HepG2 (cell line): ENCODE results near the gene PCBP4. TPM values are rescaled to one million over a fixed set of nuclear protein-coding genes. Genes with fewer than 3 reads are reported as not detected.
A peak's percentile ranks its signal among the peaks of the same experiment; 100 is the strongest.

Experiments used
- ATAC-seq: fragments of 200-7000 bp; cut with Tn5 transposase; 3 replicates; pipeline ENCODE4 v1.9.1; 2020; ENCODE audit warnings: mild to moderate bottlenecking, moderate library complexity
- BruUV-seq: library from RNA; stranded (reverse); fragments of 400-500 nt; replicated peaks from 2 replicates; lab custom pipeline; 2021; lab: Mats Ljungman, UMichigan
- CTCF ChIA-PET: fragments of 300-600 bp; formaldehyde crosslinking; extraction: SDS; loops from one replicate; lab custom pipeline; 2021; ENCODE audit warnings: low total read pairs, inconsistent platforms, low intra/inter-chr PET ratio; lab: Yijun Ruan, JAX
- POLR2A ChIA-PET: fragments of 350-600 bp; sonication (Branson Sonifier 250); formaldehyde crosslinking; loops from one replicate; lab custom pipeline; 2020; ENCODE audit warnings: antibody characterized with exemption, inconsistent platforms; lab: Yijun Ruan, JAX
- DNase-seq: peaks from one replicate; pipeline ENCODE4 v3.0.0-alpha.2; 2015; ENCODE audit warnings: low spot score
- FAIRE-seq: peaks from 3 replicates; lab custom pipeline; 2011; peaks lifted over from hg19 to GRCh38; lab: Jason Lieb, UNC
- H2AFZ ChIP-seq: one replicate; pipeline ENCODE4 v1.6.1; 2011; ENCODE audit warnings: low read length, inconsistent platforms
- H3K27ac ChIP-seq: fragments of 300-600 bp; 3 replicates; pipeline ENCODE4 v1.8.0; 2011; ENCODE audit warnings: mixed run types, mild to moderate bottlenecking, mixed read lengths, low read length, inconsistent platforms; ENCODE audit not compliant: insufficient read depth; ENCODE audit errors: extremely low read length
- H3K27me3 ChIP-seq, 2 experiments: fragments of 200-600 bp in 1 of 2; 2 replicates in 1 of 2; 3 replicates in 1 of 2; pipeline versions ENCODE4 v1.6.0 to v1.8.0; 2011; ENCODE audit warnings: low read length in 2 of 2, mild to moderate bottlenecking in 2 of 2, moderate library complexity in 2 of 2, inconsistent platforms in 1 of 2; ENCODE audit not compliant: insufficient read depth in 2 of 2, control insufficient read depth in 1 of 2
- H3K36me3 ChIP-seq, 2 experiments: fragments of 200-600 bp in 1 of 2; replicated peaks in 1 of 2; 2 replicates in 1 of 2; 3 replicates in 1 of 2; pipeline versions ENCODE4 v1.5.1 to v1.8.0; 2011; ENCODE audit warnings: low read length in 2 of 2, inconsistent platforms in 1 of 2; ENCODE audit not compliant: insufficient read depth in 2 of 2, control insufficient read depth in 1 of 2
- H3K4me1 ChIP-seq: 2 replicates; pipeline ENCODE4 v1.5.1; 2012; ENCODE audit warnings: low read length, inconsistent platforms; ENCODE audit not compliant: insufficient read depth
- H3K4me2 ChIP-seq: 2 replicates; pipeline ENCODE4 v1.6.0; 2011; ENCODE audit warnings: low read depth, low read length, inconsistent platforms
- H3K4me3 ChIP-seq, 3 experiments: fragments of 200-600 bp in 1 of 3; sonication (generic), shearing (Covaris generic) in 1 of 3; replicated peaks in 1 of 3; 2 replicates each; pipeline ENCODE4 v1.5.1; 2011 to 2016; ENCODE audit warnings: low read length in 3 of 3, inconsistent platforms in 2 of 3, low read depth in 2 of 3, mild to moderate bottlenecking in 2 of 3, control low read depth in 1 of 3, mixed read lengths in 1 of 3; ENCODE audit not compliant: insufficient read depth in 1 of 3
- H3K79me2 ChIP-seq: one replicate; pipeline ENCODE4 v1.6.1; 2011; ENCODE audit warnings: low read length, inconsistent platforms; ENCODE audit not compliant: insufficient read depth
- H3K9ac ChIP-seq: 2 replicates; pipeline ENCODE4 v1.6.0; 2011; ENCODE audit warnings: mild to moderate bottlenecking, low read depth, low read length, inconsistent platforms; ENCODE audit not compliant: insufficient read depth
- H3K9me3 ChIP-seq: 2 replicates; pipeline ENCODE4 v1.5.1; 2012; ENCODE audit warnings: mild to moderate bottlenecking, low read length
- H4K20me1 ChIP-seq: 2 replicates; pipeline ENCODE4 v1.6.0; 2011; ENCODE audit warnings: inconsistent platforms, mild to moderate bottlenecking, low read length, moderate library complexity; ENCODE audit not compliant: insufficient read depth
- CBX5 ChIP-seq: sonication (generic); formaldehyde crosslinking; IDR thresholded peaks from 2 replicates; pipeline ENCODE4 v1.4.0; 2020; ENCODE audit warnings: missing genetic modification reagents, borderline replicate concordance
- HNRNPL ChIP-seq: fragments of 200-400 bp; formaldehyde crosslinking; IDR thresholded peaks from 2 replicates; pipeline ENCODE4 v1.6.1; 2017; ENCODE audit warnings: mild to moderate bottlenecking, low read depth, low read length
- MIER2 ChIP-seq: IDR thresholded peaks from 2 replicates; pipeline ENCODE4 v1.6.1; 2016; ENCODE audit warnings: missing biosample characterization, missing genetic modification reagents
- SAFB2 ChIP-seq: sonication (generic); formaldehyde crosslinking; IDR thresholded peaks from 2 replicates; pipeline ENCODE4 v1.5.1; 2020; ENCODE audit warnings: missing genetic modification reagents, low read depth, mild to moderate bottlenecking, borderline replicate concordance
- SMAD3 ChIP-seq: sonication (generic); formaldehyde crosslinking; IDR thresholded peaks from 2 replicates; pipeline ENCODE4 v1.4.0; 2020; ENCODE audit warnings: missing genetic modification reagents
- SMARCC2 ChIP-seq: fragments of 450-650 bp; IDR thresholded peaks from 2 replicates; pipeline ENCODE4 v1.6.1; 2017; ENCODE audit warnings: antibody characterized with exemption, mild to moderate bottlenecking
- XBP1 ChIP-seq: sonication (generic); formaldehyde crosslinking; IDR thresholded peaks from 2 replicates; pipeline ENCODE4 v1.5.0; 2020; ENCODE audit warnings: missing genetic modification reagents
- ZMYM3 ChIP-seq: sonication (generic); formaldehyde crosslinking; IDR thresholded peaks from 2 replicates; pipeline ENCODE4 v1.5.1; 2020; ENCODE audit warnings: mild to moderate bottlenecking, missing genetic modification reagents
- ZNF205 ChIP-seq: IDR thresholded peaks from 2 replicates; pipeline ENCODE4 v1.6.1; 2018; ENCODE audit warnings: missing biosample characterization, missing genetic modification reagents
- ZNF329 ChIP-seq: sonication (generic); formaldehyde crosslinking; IDR thresholded peaks from 2 replicates; pipeline ENCODE4 v1.9.0; 2021; ENCODE audit warnings: low read depth, mild to moderate bottlenecking, missing genetic modification reagents
- ZNF839 ChIP-seq: sonication (generic); formaldehyde crosslinking; IDR thresholded peaks from 2 replicates; pipeline ENCODE4 v1.4.0; 2020; ENCODE audit warnings: missing genetic modification reagents, mild to moderate bottlenecking, borderline replicate concordance
- WGBS: methylation state at CpG from one replicate; pipeline ENCODE4 v1.1.6; 2017; ENCODE audit warnings: low lambda C conversion rate; 5-methylcytosine and 5-hydroxymethylcytosine counted together
- in situ Hi-C: cut with HindIII; loops from 2 replicates; pipeline ENCODE4 v1.10.0; 2017; ENCODE audit warnings: low pct_unique_long_range_greater_than_20kb; ENCODE audit not compliant: extremely low pct_ligation_motif_present
- intact Hi-C: fragments of 100-400 bp; cut with micrococcal nuclease; formaldehyde crosslinking; loops from one replicate; pipeline ENCODE4 v1.10.0; 2022; ENCODE audit not compliant: unreplicated experiment
- polyA plus RNA-seq, 8 experiments: library from polyadenylated mRNA; depleted of rRNA in 3 of 8; stranded (reverse) in 7 of 8; unstranded in 1 of 8; fragments of >200 nt; fragmentation: Illumina TruSeq in 4 of 8; extraction: Trizol in 4 of 8; gene quantifications; 2 replicates each; pipeline versions ENCODE4 v1.2.1 to v1.2.3, GENCODE V29; 2011 to 2016; ENCODE audit warnings: low read depth in 4 of 8, missing spikeins in 1 of 8, mixed read lengths in 1 of 8; ENCODE audit not compliant: insufficient read depth in 1 of 8
- total RNA-seq, 5 experiments: library from RNA; depleted of rRNA; stranded (reverse); fragments of >200 nt; fragmentation: Illumina TruSeq; extraction: Trizol; gene quantifications; 2 replicates each; pipeline ENCODE4 v1.2.3, GENCODE V29; 2016; ENCODE audit warnings: low read depth in 1 of 5
- TF ChIP-seq, protein P1 (sequence below): IDR thresholded peaks from 2 replicates; pipeline ENCODE4 v1.6.1; 2012; ENCODE audit warnings: low read length, improper control_type of control experiment

Gene PCBP4
- total and polyA plus RNA-seq, 2 of the 13 experiments (the other 11 are each of a cell fraction or from before 2014, with no cell fraction given) = 36.8 to 51.3 TPM

DNA sequence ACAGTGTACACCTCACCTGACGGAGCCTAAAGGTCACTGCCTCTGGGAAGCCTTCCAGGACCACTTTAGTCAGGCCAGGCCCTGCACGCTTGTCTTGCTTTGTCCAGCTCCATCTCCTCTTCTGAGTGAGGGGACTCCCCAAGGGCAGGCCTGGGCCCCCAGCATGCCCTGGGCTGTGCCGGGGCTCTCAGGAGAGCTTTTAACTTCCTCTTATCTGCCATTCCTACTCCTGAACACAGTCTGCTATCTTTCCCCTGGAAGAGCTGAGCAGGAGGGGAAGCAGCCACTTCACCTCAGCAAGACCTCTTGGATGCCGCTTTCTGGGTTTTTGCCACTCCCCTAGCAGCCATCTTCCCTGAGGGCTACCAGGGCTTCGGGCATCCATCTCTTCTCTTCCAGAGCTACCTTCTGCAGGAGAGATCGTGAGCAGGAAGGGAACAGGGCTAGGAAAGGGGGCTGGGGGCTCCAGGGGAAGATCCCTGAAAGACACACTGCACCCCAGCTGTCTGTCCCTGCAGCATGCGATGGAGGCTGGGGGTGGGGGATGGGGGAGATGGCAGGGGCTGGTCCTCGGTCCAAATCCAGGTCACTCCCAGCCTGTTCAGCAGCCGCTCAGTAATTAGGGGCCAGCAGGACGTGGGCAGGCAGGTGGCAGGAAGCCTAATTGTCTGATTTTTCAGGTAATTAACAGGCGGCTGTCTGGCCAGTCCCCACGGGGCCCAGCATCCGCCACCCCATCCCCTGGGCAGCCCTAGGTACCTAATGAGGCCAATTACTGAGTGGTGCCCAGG is 48.4 kb upstream of the PCBP4 start:
- intact Hi-C loops = no loop called here
- in situ Hi-C loops = no loop called here

More for the DNA sequence above, 48.4 kb upstream of the PCBP4 start:
- H3K4me1 ChIP-seq = peaks cover 59% of the 10 kb centered on the region
- no peak for FAIRE-seq
- CTCF ChIA-PET = interaction anchor here (0.8 to 1.2 kb wide), 2 partner anchors 25 to 107 kb away, joined by 3 read pairs; no protein-coding TSS in a partner anchor
- no peak overlapping the region for H2AFZ ChIP-seq
- TF ChIP-seq MIER2 (CRISPR knock-in tag) (no peak), XBP1 (CRISPR knock-in tag) (no peak), ZNF205 (no peak), SMARCC2 (no peak), ZMYM3 (CRISPR knock-in tag) (no peak), ZNF329 (CRISPR knock-in tag) (no peak), HNRNPL (no peak), SAFB2 (no peak), ZNF839 (CRISPR knock-in tag) (no peak), CBX5 (no peak), SMAD3 (CRISPR knock-in tag) (no peak)
- TF ChIP-seq, protein P1, sequence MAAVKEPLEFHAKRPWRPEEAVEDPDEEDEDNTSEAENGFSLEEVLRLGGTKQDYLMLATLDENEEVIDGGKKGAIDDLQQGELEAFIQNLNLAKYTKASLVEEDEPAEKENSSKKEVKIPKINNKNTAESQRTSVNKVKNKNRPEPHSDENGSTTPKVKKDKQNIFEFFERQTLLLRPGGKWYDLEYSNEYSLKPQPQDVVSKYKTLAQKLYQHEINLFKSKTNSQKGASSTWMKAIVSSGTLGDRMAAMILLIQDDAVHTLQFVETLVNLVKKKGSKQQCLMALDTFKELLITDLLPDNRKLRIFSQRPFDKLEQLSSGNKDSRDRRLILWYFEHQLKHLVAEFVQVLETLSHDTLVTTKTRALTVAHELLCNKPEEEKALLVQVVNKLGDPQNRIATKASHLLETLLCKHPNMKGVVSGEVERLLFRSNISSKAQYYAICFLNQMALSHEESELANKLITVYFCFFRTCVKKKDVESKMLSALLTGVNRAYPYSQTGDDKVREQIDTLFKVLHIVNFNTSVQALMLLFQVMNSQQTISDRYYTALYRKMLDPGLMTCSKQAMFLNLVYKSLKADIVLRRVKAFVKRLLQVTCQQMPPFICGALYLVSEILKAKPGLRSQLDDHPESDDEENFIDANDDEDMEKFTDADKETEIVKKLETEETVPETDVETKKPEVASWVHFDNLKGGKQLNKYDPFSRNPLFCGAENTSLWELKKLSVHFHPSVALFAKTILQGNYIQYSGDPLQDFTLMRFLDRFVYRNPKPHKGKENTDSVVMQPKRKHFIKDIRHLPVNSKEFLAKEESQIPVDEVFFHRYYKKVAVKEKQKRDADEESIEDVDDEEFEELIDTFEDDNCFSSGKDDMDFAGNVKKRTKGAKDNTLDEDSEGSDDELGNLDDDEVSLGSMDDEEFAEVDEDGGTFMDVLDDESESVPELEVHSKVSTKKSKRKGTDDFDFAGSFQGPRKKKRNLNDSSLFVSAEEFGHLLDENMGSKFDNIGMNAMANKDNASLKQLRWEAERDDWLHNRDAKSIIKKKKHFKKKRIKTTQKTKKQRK = no peak
- peaks cover 4 to 47% of the 10 kb centered on the region in 2 experiments; a peak in 4 of 5 replicates for H3K27me3 ChIP-seq
- no peaks in the 10 kb centered on the region for H4K20me1 ChIP-seq
- no peaks in the 10 kb centered on the region for H3K79me2 ChIP-seq
- no peaks in the 10 kb centered on the region for H3K36me3 ChIP-seq
- peak overlapping the region; percentile 77; the same call in 1 of the 2 replicates for H3K4me2 ChIP-seq
- no peak overlapping the region for H3K27ac ChIP-seq
- no peak overlapping the region for H3K4me3 ChIP-seq
- no peak for ATAC-seq
- 53% methylated on average over 7 of the region's 13 CpGs for WGBS
- POLR2A ChIA-PET = interaction anchor here (1.3 kb wide), 1 partner anchor 37 kb away, joined by 3 read pairs; no protein-coding TSS in a partner anchor
- no peaks in the 10 kb centered on the region for H3K9me3 ChIP-seq
- no peak overlapping the region for H3K9ac ChIP-seq
- no TSS peak for BruUV-seq
- no peak for DNase-seq
